CD8-positive, alpha-beta memory T cell (primary cell): ENCODE data around the gene NES. TPM values are rescaled to one million over a fixed set of nuclear protein-coding genes. Genes with fewer than 3 reads are reported as not detected.

Experiments used
- CTCF ChIA-PET: fragments of 350-600 bp; sonication (Branson Sonifier 250); formaldehyde crosslinking; loops from one replicate; lab custom pipeline; 2021; ENCODE audit warnings: antibody characterized with exemption; lab: Charles Lee
- POLR2A ChIA-PET: fragments of 350-600 bp; sonication (Branson Sonifier 250); formaldehyde crosslinking; loops from one replicate; lab custom pipeline; 2021; ENCODE audit warnings: antibody characterized with exemption; lab: Charles Lee
- DNase-seq, 5 donors: peaks; one replicate each; pipeline versions ENCODE4 v3.0.0 to v3.0.0-alpha.2; 2020 to 2022; ENCODE audit warnings: mixed read lengths in 1 of 5
- H3K27ac ChIP-seq: one replicate; pipeline ENCODE4 v1.7.0; 2013; ENCODE audit warnings: low read depth, mild to moderate bottlenecking, low read length, moderate library complexity
- H3K27me3 ChIP-seq: 2 replicates; pipeline ENCODE4 v1.7.0; 2013; ENCODE audit warnings: low read length, mild to moderate bottlenecking; ENCODE audit not compliant: insufficient read depth, poor library complexity, severe bottlenecking
- H3K36me3 ChIP-seq: 2 replicates; pipeline ENCODE4 v1.7.0; 2013; ENCODE audit warnings: mild to moderate bottlenecking, low read length, moderate library complexity; ENCODE audit not compliant: insufficient read depth
- H3K4me1 ChIP-seq: 2 replicates; pipeline ENCODE4 v1.7.0; 2013; ENCODE audit warnings: mild to moderate bottlenecking, low read length, moderate library complexity; ENCODE audit not compliant: insufficient read depth
- H3K4me3 ChIP-seq: 2 replicates; pipeline ENCODE4 v1.7.0; 2013; ENCODE audit warnings: mild to moderate bottlenecking, low read length
- H3K9me3 ChIP-seq: 2 replicates; pipeline ENCODE4 v1.7.0; 2013; ENCODE audit warnings: mild to moderate bottlenecking, low read length
- H3K27ac Mint-ChIP-seq, 8 donors: one replicate each; pipeline ENCODE4 v1.8.0; 2020 to 2021; ENCODE audit warnings: mixed read lengths in 8 of 8, mild to moderate bottlenecking in 6 of 8, inconsistent platforms in 3 of 8, moderate library complexity in 3 of 8
- H3K27me3 Mint-ChIP-seq, 2 donors: one replicate each; pipeline ENCODE4 v1.8.0; 2020 to 2021; ENCODE audit warnings: mixed read lengths in 2 of 2, mild to moderate bottlenecking in 1 of 2, moderate library complexity in 1 of 2
- H3K36me3 Mint-ChIP-seq, 3 donors: one replicate each; pipeline ENCODE4 v1.8.0; 2020 to 2021; ENCODE audit warnings: mixed read lengths in 3 of 3, inconsistent platforms in 1 of 3, mild to moderate bottlenecking in 1 of 3
- H3K4me1 Mint-ChIP-seq, 3 donors: one replicate each; pipeline ENCODE4 v1.8.0; 2020 to 2021; ENCODE audit warnings: mixed read lengths in 3 of 3, inconsistent platforms in 1 of 3, mild to moderate bottlenecking in 1 of 3
- H3K4me3 Mint-ChIP-seq, 7 donors: one replicate each; pipeline ENCODE4 v1.8.0; 2020 to 2021; ENCODE audit warnings: mixed read lengths in 7 of 7, mild to moderate bottlenecking in 6 of 7, moderate library complexity in 4 of 7, inconsistent platforms in 2 of 7
- H3K9me3 Mint-ChIP-seq, 5 donors: one replicate each; pipeline ENCODE4 v1.8.0; 2020 to 2022; ENCODE audit warnings: mixed read lengths in 5 of 5, mild to moderate bottlenecking in 3 of 5, moderate library complexity in 2 of 5, inconsistent platforms in 1 of 5
- polyA plus RNA-seq: library from polyadenylated mRNA; unstranded; fragments of 300-500 nt; fragmentation: Illumina TruSeq; gene quantifications from one replicate; pipeline ENCODE4 v1.2.3, GENCODE V29; 2021
- total RNA-seq, 2 experiments: library from RNA; stranded (reverse); gene quantifications; one replicate each; pipeline ENCODE4 v1.2.3, GENCODE V29; 2021

NES gene
- total and polyA plus RNA-seq, 3 experiments from 2014 or later = not detected

DNA sequence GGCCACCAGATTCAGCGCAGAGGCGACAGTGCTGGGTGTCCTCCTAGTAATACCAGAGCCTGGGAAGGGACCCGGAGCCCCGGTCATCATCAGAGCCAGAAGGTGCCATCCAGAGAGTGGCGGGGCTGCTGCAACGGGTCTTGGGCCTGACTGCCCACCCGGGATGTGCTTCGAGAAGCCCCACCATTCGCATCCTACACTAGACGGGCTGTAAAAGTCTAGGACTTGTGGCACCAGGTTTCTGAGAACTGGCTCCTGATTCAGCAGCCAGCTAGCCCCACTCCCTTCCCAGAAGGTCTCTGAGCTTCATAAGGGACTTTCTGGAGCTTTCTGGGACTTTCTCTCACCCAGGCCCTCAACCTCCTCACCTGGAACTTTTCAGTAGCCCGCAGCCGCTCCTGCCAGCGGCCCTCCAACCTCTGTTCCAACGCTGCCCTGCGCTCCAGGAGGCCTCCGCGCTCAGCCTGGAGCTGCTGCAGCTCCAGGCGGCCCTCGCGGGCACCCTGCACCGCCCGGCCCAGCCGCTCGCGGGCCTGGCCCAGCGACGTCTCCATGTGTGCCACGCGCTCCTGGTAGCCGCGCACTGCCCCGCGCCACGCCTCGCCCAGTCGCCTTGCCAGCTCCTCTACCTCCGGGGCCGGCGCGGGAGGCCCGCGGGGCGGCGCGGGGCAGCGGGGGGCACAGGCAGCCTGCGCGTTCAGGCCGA is 940 bp downstream of the NES start:
- Histone ChIP-seq H3K4me3 (no peak overlapping the region), H3K27me3 (peaks cover 36% of the 10 kb centered on the region), H3K27ac (no peak overlapping the region), H3K36me3 (no peaks in the 10 kb centered on the region), H3K9me3 (no peaks in the 10 kb centered on the region), H3K4me1 (peaks cover 10% of the 10 kb centered on the region)
- Mint-ChIP-seq H3K27ac (no peak overlapping the region), H3K36me3 (peaks cover 0 to under 1% (median 0%) of the 10 kb centered on the region in 3 donors), H3K27me3 (peaks cover 49 to 68% of the 10 kb centered on the region in 2 donors), H3K4me1 (peaks cover 8 to 16% (median 13%) of the 10 kb centered on the region in 3 donors), H3K4me3 (no peak overlapping the region), H3K9me3 (no peaks in the 10 kb centered on the region)
- no peak for DNase-seq
- ChIA-PET POLR2A (no interaction called here), CTCF (interaction anchor here (0.9 to 3.5 kb wide), 11 partner anchors 12 to 291 kb away, joined by 3 to 16 read pairs (median 4); partner anchors contain the start of gene CRABP2)

DNA sequence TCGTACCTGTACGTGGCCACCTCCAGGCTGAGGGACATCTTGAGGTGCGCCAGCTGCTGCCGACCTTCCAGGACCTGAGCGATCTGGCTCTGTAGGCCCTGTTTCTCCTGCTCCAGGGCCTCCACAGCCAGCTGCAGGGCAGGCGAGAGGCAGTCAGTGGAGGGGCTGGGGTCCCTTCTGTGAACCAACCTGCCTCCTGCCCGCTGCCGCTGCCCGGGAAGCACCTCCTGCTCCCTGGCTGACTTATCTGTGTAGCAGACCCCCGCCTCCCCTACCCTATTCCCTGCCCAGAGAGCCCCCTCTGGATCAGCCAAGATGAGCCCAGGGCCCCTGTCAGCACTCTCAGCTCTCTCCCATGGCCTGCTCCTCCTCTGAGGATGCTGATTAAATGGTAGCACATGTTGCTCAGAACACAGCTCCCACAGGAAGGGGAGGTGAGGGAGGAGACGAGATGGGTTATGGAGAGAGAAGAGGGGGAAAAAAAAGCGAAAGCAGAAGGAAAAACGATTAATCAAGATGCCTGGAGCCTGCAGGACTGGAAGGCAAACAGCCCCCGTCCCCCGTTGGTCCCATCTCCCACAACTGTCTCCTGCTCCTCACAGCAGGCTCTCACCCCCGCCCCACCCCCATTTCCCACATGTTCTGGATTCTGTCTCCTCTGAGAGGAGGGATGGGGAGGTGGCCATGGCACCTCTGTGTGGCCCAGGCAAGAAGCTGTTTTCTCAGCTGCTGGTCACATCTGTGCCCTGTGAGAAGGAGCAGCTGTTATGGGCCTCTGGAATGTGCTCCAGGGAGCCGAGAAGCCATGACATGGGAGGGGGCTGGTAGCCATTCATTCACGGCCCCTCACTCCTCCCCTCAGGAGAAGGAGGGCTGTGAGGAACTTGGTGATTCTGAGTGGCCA is 1.7 kb downstream of the NES start:
- peaks cover 47 to 64% of the 10 kb centered on the region in 2 donors for H3K27me3 Mint-ChIP-seq
- H3K9me3 Mint-ChIP-seq = no peaks in the 10 kb centered on the region
- H3K4me1 ChIP-seq = peaks cover 10% of the 10 kb centered on the region
- no peak for DNase-seq
- H3K4me3 Mint-ChIP-seq = no peak overlapping the region
- no peak overlapping the region for H3K27ac ChIP-seq
- no peak overlapping the region for H3K27ac Mint-ChIP-seq
- H3K9me3 ChIP-seq = no peaks in the 10 kb centered on the region
- H3K36me3 ChIP-seq = no peaks in the 10 kb centered on the region
- H3K36me3 Mint-ChIP-seq = peaks cover 0 to 2% (median 0%) of the 10 kb centered on the region in 3 donors
- H3K4me1 Mint-ChIP-seq = peaks cover 8 to 16% (median 13%) of the 10 kb centered on the region in 3 donors
- ChIA-PET CTCF (interaction anchor here (1.3 to 2.4 kb wide), 3 partner anchors 14 to 290 kb away, joined by 3 to 9 read pairs (median 4); no protein-coding TSS in a partner anchor), POLR2A (no interaction called here)
- H3K4me3 ChIP-seq = no peak overlapping the region
- peaks cover 35% of the 10 kb centered on the region for H3K27me3 ChIP-seq

GRCh38 chr1:156673387-156674121 is 3.7 kb downstream of the NES start:
- Mint-ChIP-seq H3K27me3 (peaks cover 32 to 49% of the 10 kb centered on the region in 2 donors), H3K9me3 (no peaks in the 10 kb centered on the region), H3K36me3 (peaks cover 0 to 2% (median 0%) of the 10 kb centered on the region in 3 donors), H3K4me1 (peaks cover 8 to 16% (median 13%) of the 10 kb centered on the region in 3 donors), H3K27ac (no peak overlapping the region), H3K4me3 (no peak overlapping the region)
- Histone ChIP-seq H3K27ac (no peak overlapping the region), H3K9me3 (no peaks in the 10 kb centered on the region), H3K36me3 (no peaks in the 10 kb centered on the region), H3K27me3 (peaks cover 20% of the 10 kb centered on the region), H3K4me3 (no peak overlapping the region), H3K4me1 (peaks cover 10% of the 10 kb centered on the region)
- DNase-seq = no peak
- POLR2A ChIA-PET = no interaction called here
- CTCF ChIA-PET = interaction anchor here (0.8 to 1.2 kb wide), 2 partner anchors 14 to 46 kb away, joined by 3 to 6 read pairs; no protein-coding TSS in a partner anchor

GRCh38 chr1:156671804-156672203 is 5.4 kb downstream of the NES start:
- H3K4me1 Mint-ChIP-seq = no peaks in the 10 kb centered on the region
- Histone ChIP-seq H3K4me3 (no peak overlapping the region), H3K9me3 (no peaks in the 10 kb centered on the region), H3K27ac (no peak overlapping the region), H3K27me3 (peaks cover 8% of the 10 kb centered on the region), H3K4me1 (no peaks in the 10 kb centered on the region), H3K36me3 (no peaks in the 10 kb centered on the region)
- ChIA-PET CTCF (interaction anchor here (1.0 kb wide), 1 partner anchor 11 kb away, joined by 3 read pairs; no protein-coding TSS in a partner anchor), POLR2A (no interaction called here)
- H3K27me3 Mint-ChIP-seq = peaks cover 18 to 32% of the 10 kb centered on the region in 2 donors
- no peaks in the 10 kb centered on the region for H3K9me3 Mint-ChIP-seq
- H3K4me3 Mint-ChIP-seq = no peak overlapping the region
- peaks cover 0 to 2% (median 0%) of the 10 kb centered on the region in 3 donors for H3K36me3 Mint-ChIP-seq
- H3K27ac Mint-ChIP-seq = peak overlapping the region in 1 of 8 donors; percentile 20
- DNase-seq = no peak

- ChIA-PET CTCF (interaction anchor here (1.4 kb wide), 1 partner anchor 13 kb away, joined by 3 read pairs; no protein-coding TSS in a partner anchor), POLR2A (no interaction called here)
- no peak overlapping the region for H3K4me3 Mint-ChIP-seq
- H3K4me3 ChIP-seq = no peak overlapping the region
- no peak overlapping the region for H3K27ac Mint-ChIP-seq
- H3K9me3 Mint-ChIP-seq = no peaks in the 10 kb centered on the region
- no peaks in the 10 kb centered on the region for H3K4me1 ChIP-seq
- H3K36me3 ChIP-seq = no peaks in the 10 kb centered on the region
- no peak for DNase-seq
- H3K36me3 Mint-ChIP-seq = peaks cover 0 to 2% (median 0%) of the 10 kb centered on the region in 3 donors
- peaks cover 16 to 32% of the 10 kb centered on the region in 2 donors for H3K27me3 Mint-ChIP-seq
- H3K4me1 Mint-ChIP-seq = no peaks in the 10 kb centered on the region
- H3K27me3 ChIP-seq = peaks cover 3% of the 10 kb centered on the region
- H3K9me3 ChIP-seq = no peaks in the 10 kb centered on the region
- H3K27ac ChIP-seq = no peak overlapping the region
Measured at GRCh38 chr1:156670791-156671190, 6.4 kb downstream of the NES start.

- H3K27ac ChIP-seq = no peak overlapping the region
- H3K4me1 ChIP-seq = no peaks in the 10 kb centered on the region
- H3K36me3 ChIP-seq = no peaks in the 10 kb centered on the region
- H3K27ac Mint-ChIP-seq = no peak overlapping the region
- POLR2A ChIA-PET = no interaction called here
- peaks cover 0 to 2% (median 0%) of the 10 kb centered on the region in 3 donors for H3K36me3 Mint-ChIP-seq
- H3K27me3 ChIP-seq = peaks cover 3% of the 10 kb centered on the region
- H3K9me3 ChIP-seq = no peaks in the 10 kb centered on the region
- H3K9me3 Mint-ChIP-seq = no peaks in the 10 kb centered on the region
- CTCF ChIA-PET = interaction anchor here (1.4 kb wide), 1 partner anchor 12 kb away, joined by 3 read pairs; no protein-coding TSS in a partner anchor
- H3K27me3 Mint-ChIP-seq = peaks cover 16 to 30% of the 10 kb centered on the region in 2 donors
- H3K4me1 Mint-ChIP-seq = no peaks in the 10 kb centered on the region
- DNase-seq = no peak
- no peak overlapping the region for H3K4me3 ChIP-seq
- no peak overlapping the region for H3K4me3 Mint-ChIP-seq
Measured at GRCh38 chr1:156670359-156670758, 6.8 kb downstream of the NES start.

DNA sequence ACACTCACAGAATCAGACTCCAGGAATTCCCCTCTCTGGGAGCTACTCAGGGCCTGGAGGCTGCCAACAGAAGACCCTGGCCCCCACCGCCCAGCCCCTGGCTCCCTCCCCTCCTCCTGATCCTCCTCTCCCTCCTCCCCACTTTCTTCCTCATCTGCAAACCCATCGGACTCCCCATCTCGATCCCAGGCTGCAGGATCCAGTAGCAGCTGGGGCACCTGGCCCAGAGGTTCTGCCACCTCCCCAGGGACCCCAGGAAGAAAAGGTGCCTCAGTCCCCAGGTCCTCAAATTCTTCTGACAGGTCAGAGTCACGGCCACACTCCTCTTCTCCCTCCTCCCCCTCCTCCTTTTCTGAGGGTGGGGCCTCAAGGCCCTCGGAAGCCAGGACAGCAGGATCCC is 7.4 kb downstream of the NES start:
- peaks cover 3% of the 10 kb centered on the region for H3K27me3 ChIP-seq
- CTCF ChIA-PET = interaction anchor here (1.4 kb wide), 1 partner anchor 12 kb away, joined by 3 read pairs; no protein-coding TSS in a partner anchor
- Mint-ChIP-seq H3K27ac (no peak overlapping the region), H3K36me3 (peaks cover 0 to 2% (median 0%) of the 10 kb centered on the region in 3 donors), H3K4me1 (no peaks in the 10 kb centered on the region), H3K4me3 (no peak overlapping the region), H3K27me3 (peaks cover 16 to 24% of the 10 kb centered on the region in 2 donors), H3K9me3 (no peaks in the 10 kb centered on the region)
- no peaks in the 10 kb centered on the region for H3K36me3 ChIP-seq
- no peaks in the 10 kb centered on the region for H3K9me3 ChIP-seq
- no peak overlapping the region for H3K4me3 ChIP-seq
- H3K27ac ChIP-seq = no peak overlapping the region
- H3K4me1 ChIP-seq = no peaks in the 10 kb centered on the region
- DNase-seq = no peak
- POLR2A ChIA-PET = no interaction called here
